TTC549 (cell line): ENCODE measurements around the gene CLN6.
"Not testable (repeated sequence)": the region's sequence is repeated elsewhere in the genome, so short reads cannot be mapped to it uniquely, and the experiment has no call there.

Experiments
- FAIRE-seq: peaks from 2 replicates; lab custom pipeline; 2012; peaks lifted over from hg19 to GRCh38; lab: Jason Lieb, UNC

Gene CLN6

GRCh38 chr15:68188647-68189046, 40.9 kb downstream of the CLN6 start:
- no peak for FAIRE-seq

GRCh38 chr15:68187559-68187958, 42.0 kb downstream of the CLN6 start:
- FAIRE-seq, result no peak

- no peak for FAIRE-seq
Observed at GRCh38 chr15:68186671-68187397, 42.7 kb downstream of the CLN6 start.

GRCh38 chr15:68184616-68185480, 44.7 kb downstream of the CLN6 start:
- FAIRE-seq, result no peak

- no peak for FAIRE-seq
Observed at GRCh38 chr15:68183616-68184315, 45.8 kb downstream of the CLN6 start.

GRCh38 chr15:68177742-68178141, 51.8 kb downstream of the CLN6 start:
- FAIRE-seq, result no peak

- FAIRE-seq, result no peak
Observed at GRCh38 chr15:68176601-68177000, 52.9 kb downstream of the CLN6 start.

- no peak for FAIRE-seq
Observed at GRCh38 chr15:68175526-68175925, 54.0 kb downstream of the CLN6 start.

GRCh38 chr15:68173119-68173518, 56.4 kb downstream of the CLN6 start:
- no peak for FAIRE-seq

- not testable (repeated sequence) for FAIRE-seq
Observed at GRCh38 chr15:68172037-68172436, 57.5 kb downstream of the CLN6 start.

GRCh38 chr15:68166847-68167246, 62.7 kb downstream of the CLN6 start:
- FAIRE-seq, result no peak

GRCh38 chr15:68163191-68163590, 66.3 kb downstream of the CLN6 start:
- FAIRE-seq, result no peak

- FAIRE-seq, result no peak
Observed at GRCh38 chr15:68158046-68158628, 71.4 kb downstream of the CLN6 start.

- no peak for FAIRE-seq
Observed at GRCh38 chr15:68157074-68157473, 72.5 kb downstream of the CLN6 start.
